Activated T-cell treated with anti-CD3 and anti-CD28 coated beads, Interleukin-2, amount 50 U/mL, for 4 hours (primary cell): Measurements from ENCODE around the gene PNPLA5. TPM values are rescaled to one million over a fixed set of nuclear protein-coding genes. Genes with fewer than 3 reads are reported as not detected.
"Not testable (repeated sequence)": the region's sequence is repeated elsewhere in the genome, so short reads cannot be mapped to it uniquely, and the experiment has no call there.

Source experiments
- ATAC-seq, 2 donors: fragments of 200-7000 bp; cut with Tn5 transposase; one replicate each; pipeline ENCODE4 v1.10.0; 2021
- DNase-seq: peaks from one replicate; pipeline ENCODE4 v3.0.0-alpha.2; 2020
- H3K27me3 Mint-ChIP-seq: one replicate; pipeline ENCODE4 v1.8.0; 2021; ENCODE audit warnings: low read depth, mixed read lengths
- H3K36me3 Mint-ChIP-seq: one replicate; pipeline ENCODE4 v1.8.0; 2022; ENCODE audit warnings: mixed read lengths; ENCODE audit not compliant: insufficient read depth
- H3K4me1 Mint-ChIP-seq: one replicate; pipeline ENCODE4 v1.8.0; 2021; ENCODE audit warnings: low read depth, mixed read lengths
- H3K4me3 Mint-ChIP-seq: one replicate; pipeline ENCODE4 v1.8.0; 2021; ENCODE audit warnings: mild to moderate bottlenecking, moderate library complexity, mixed read lengths
- H3K9me3 Mint-ChIP-seq: one replicate; pipeline ENCODE4 v1.8.0; 2021; ENCODE audit warnings: mixed read lengths
- total RNA-seq, 3 donors: library from RNA; stranded (reverse); gene quantifications; one replicate each; pipeline ENCODE4 v1.2.1, GENCODE V29; 2021

PNPLA5 gene
- total RNA-seq, 3 donors from 2014 or later, result not detected

- H3K4me1 Mint-ChIP-seq, result peaks cover 2% of the 10 kb centered on the region
Observed at GRCh38 chr22:43880541-43880991, 11.2 kb downstream of the PNPLA5 start.

GRCh38 chr22:43879901-43880540 is 11.8 kb downstream of the PNPLA5 start:
- Mint-ChIP-seq H3K27me3 (peaks cover 42% of the 10 kb centered on the region), H3K4me1 (peaks cover 2% of the 10 kb centered on the region), H3K4me3 (no peak overlapping the region), H3K9me3 (no peaks in the 10 kb centered on the region), H3K36me3 (no peaks in the 10 kb centered on the region)
- no peak for DNase-seq
- ATAC-seq, result no peak

More at GRCh38 chr22:43880541-43880991, 11.2 kb downstream of the PNPLA5 start:
- Mint-ChIP-seq H3K27me3 (peaks cover 41% of the 10 kb centered on the region), H3K4me3 (no peak overlapping the region), H3K9me3 (no peaks in the 10 kb centered on the region), H3K36me3 (no peaks in the 10 kb centered on the region)
- DNase-seq (no peak), ATAC-seq (no peak)

- Mint-ChIP-seq H3K36me3 (no peaks in the 10 kb centered on the region), H3K27me3 (peaks cover 37% of the 10 kb centered on the region), H3K9me3 (no peaks in the 10 kb centered on the region), H3K4me3 (no peak overlapping the region), H3K4me1 (no peaks in the 10 kb centered on the region)
- DNase-seq (no peak), ATAC-seq (no peak)
Observed at GRCh38 chr22:43878831-43879550, 12.8 kb downstream of the PNPLA5 start.

GRCh38 chr22:43878079-43878795 is 13.6 kb downstream of the PNPLA5 start:
- H3K4me1 Mint-ChIP-seq, result no peaks in the 10 kb centered on the region
- no peaks in the 10 kb centered on the region for H3K9me3 Mint-ChIP-seq
- ATAC-seq, result no peak
- H3K4me3 Mint-ChIP-seq, result no peak overlapping the region
- H3K27me3 Mint-ChIP-seq, result peaks cover 42% of the 10 kb centered on the region
- DNase-seq, result no peak
- H3K36me3 Mint-ChIP-seq, result no peaks in the 10 kb centered on the region

GRCh38 chr22:43876866-43877509 is 14.8 kb downstream of the PNPLA5 start:
- Mint-ChIP-seq H3K9me3 (no peaks in the 10 kb centered on the region), H3K4me3 (no peak overlapping the region), H3K27me3 (peaks cover 42% of the 10 kb centered on the region), H3K36me3 (no peaks in the 10 kb centered on the region), H3K4me1 (no peaks in the 10 kb centered on the region)
- ATAC-seq, result no peak
- DNase-seq, result no peak

- DNase-seq, result no peak
- Mint-ChIP-seq H3K36me3 (no peaks in the 10 kb centered on the region), H3K27me3 (peaks cover 24% of the 10 kb centered on the region), H3K4me1 (no peaks in the 10 kb centered on the region), H3K9me3 (no peaks in the 10 kb centered on the region), H3K4me3 (no peak overlapping the region)
- ATAC-seq, result no peak
Observed at GRCh38 chr22:43869799-43870198, 22.0 kb downstream of the PNPLA5 start.

GRCh38 chr22:43869001-43869400 is 22.8 kb downstream of the PNPLA5 start:
- not testable (repeated sequence) for H3K4me1 Mint-ChIP-seq, H3K4me3 Mint-ChIP-seq, DNase-seq, H3K9me3 Mint-ChIP-seq, H3K36me3 Mint-ChIP-seq, ATAC-seq
- H3K27me3 Mint-ChIP-seq, result peaks cover 31% of the 10 kb centered on the region

GRCh38 chr22:43867839-43868635 is 23.8 kb downstream of the PNPLA5 start:
- DNase-seq (no peak), ATAC-seq (no peak)
- H3K4me1 Mint-ChIP-seq, result no peaks in the 10 kb centered on the region
- no peaks in the 10 kb centered on the region for H3K36me3 Mint-ChIP-seq
- peaks cover 35% of the 10 kb centered on the region for H3K27me3 Mint-ChIP-seq
- H3K9me3 Mint-ChIP-seq, result no peaks in the 10 kb centered on the region
- H3K4me3 Mint-ChIP-seq, result no peak overlapping the region

- Mint-ChIP-seq H3K4me1 (no peaks in the 10 kb centered on the region), H3K4me3 (peak overlapping the region; percentile 60), H3K27me3 (peaks cover 68% of the 10 kb centered on the region), H3K36me3 (no peaks in the 10 kb centered on the region), H3K9me3 (no peaks in the 10 kb centered on the region)
- DNase-seq (no peak), ATAC-seq (no peak)
Observed at GRCh38 chr22:43862882-43863202, 29.0 kb downstream of the PNPLA5 start.

GRCh38 chr22:43862074-43862881 is 29.5 kb downstream of the PNPLA5 start, which contains the start of gene SULT4A1:
Gene SULT4A1 (minus strand): TSS chr22:43862513. CDS start chr22:43862382, 131 bp downstream.
- no peaks in the 10 kb centered on the region for H3K36me3 Mint-ChIP-seq
- ATAC-seq, result no peak
- H3K4me1 Mint-ChIP-seq, result no peaks in the 10 kb centered on the region
- H3K9me3 Mint-ChIP-seq, result peaks cover under 1% of the 10 kb centered on the region
- H3K4me3 Mint-ChIP-seq, result peak within 1 kb of the TSS; percentile 60
- H3K27me3 Mint-ChIP-seq, result peaks cover 70% of the 10 kb centered on the region
- DNase-seq, result peak; percentile 1

GRCh38 chr22:43861529-43861928 is 30.3 kb downstream of the PNPLA5 start:
- DNase-seq, result peak; percentile 1
- H3K9me3 Mint-ChIP-seq, result peaks cover 8% of the 10 kb centered on the region
- no peaks in the 10 kb centered on the region for H3K4me1 Mint-ChIP-seq
- ATAC-seq, result no peak
- H3K36me3 Mint-ChIP-seq, result no peaks in the 10 kb centered on the region
- peaks cover 76% of the 10 kb centered on the region for H3K27me3 Mint-ChIP-seq
- H3K4me3 Mint-ChIP-seq, result no peak overlapping the region

- Mint-ChIP-seq H3K9me3 (peaks cover 12% of the 10 kb centered on the region), H3K36me3 (no peaks in the 10 kb centered on the region), H3K4me1 (no peaks in the 10 kb centered on the region), H3K4me3 (no peak overlapping the region), H3K27me3 (peaks cover 73% of the 10 kb centered on the region)
- ATAC-seq (no peak), DNase-seq (no peak)
Observed at GRCh38 chr22:43860831-43861230, 31.0 kb downstream of the PNPLA5 start.

- Mint-ChIP-seq H3K9me3 (peaks cover 15% of the 10 kb centered on the region), H3K27me3 (peaks cover 71% of the 10 kb centered on the region), H3K4me1 (no peaks in the 10 kb centered on the region), H3K36me3 (no peaks in the 10 kb centered on the region), H3K4me3 (no peak overlapping the region)
- ATAC-seq (no peak), DNase-seq (peak; percentile 1)
Observed at GRCh38 chr22:43860126-43860525, 31.7 kb downstream of the PNPLA5 start.
